ENCODE results near the gene UNC5A.
A peak's percentile ranks its signal among the peaks of the same experiment; 100 is the strongest.

UNC5A gene

GRCh38 chr5:176781638-176782570 is 28.5 kb upstream of the UNC5A start:
- DNase-seq: no peak

DNA sequence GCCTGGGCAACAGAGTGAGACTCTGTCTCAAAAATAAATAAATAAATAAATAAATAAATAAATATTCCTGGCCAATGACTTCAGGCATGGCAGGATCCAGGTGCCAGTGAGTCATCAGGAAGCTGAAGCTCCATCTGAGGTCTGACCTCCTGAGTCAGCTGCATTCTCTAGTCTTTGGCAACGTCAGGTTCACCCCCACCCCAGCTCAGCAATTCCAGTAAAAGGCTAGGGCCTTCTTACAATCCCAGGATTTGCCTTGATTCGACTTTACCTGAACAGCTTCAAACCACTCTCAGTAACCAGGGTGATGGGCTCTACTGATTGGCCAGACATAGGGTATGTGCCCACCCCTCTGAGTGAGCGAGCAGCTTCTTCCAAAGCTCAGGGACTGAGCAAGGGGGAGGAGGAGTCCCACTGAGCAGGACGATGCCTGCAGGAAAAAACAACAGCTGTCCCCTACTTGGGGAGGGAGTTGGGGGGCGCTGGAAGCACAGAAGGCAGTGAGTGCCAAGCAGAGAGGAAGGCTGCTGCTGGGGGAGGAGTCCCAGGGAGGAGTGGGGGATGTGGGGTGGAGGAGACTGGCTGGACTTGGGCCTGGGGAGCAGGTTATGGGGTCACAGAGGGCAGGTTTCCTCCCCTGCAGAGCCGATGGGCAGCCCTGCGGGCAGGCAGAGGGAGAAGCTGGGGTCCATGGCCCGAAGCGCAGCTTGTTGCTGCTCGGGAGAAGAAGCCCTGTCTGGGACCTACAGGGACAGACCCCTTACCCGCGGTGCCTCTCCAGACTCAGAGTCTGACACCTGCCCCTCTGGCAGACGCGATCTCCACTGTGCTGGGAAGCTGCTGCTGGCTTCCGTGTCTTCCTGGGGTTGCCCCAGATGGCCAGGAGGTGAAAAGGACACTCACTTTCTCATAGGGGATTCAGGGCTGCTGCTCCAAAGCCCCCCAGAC is 25.9 kb upstream of the UNC5A start:
- peak; percentile 56 for DNase-seq

- no peak for DNase-seq
Measured at GRCh38 chr5:176785184-176786145, 24.9 kb upstream of the UNC5A start.

- DNase-seq: no peak
Measured at GRCh38 chr5:176787676-176788075, 22.7 kb upstream of the UNC5A start.

DNA sequence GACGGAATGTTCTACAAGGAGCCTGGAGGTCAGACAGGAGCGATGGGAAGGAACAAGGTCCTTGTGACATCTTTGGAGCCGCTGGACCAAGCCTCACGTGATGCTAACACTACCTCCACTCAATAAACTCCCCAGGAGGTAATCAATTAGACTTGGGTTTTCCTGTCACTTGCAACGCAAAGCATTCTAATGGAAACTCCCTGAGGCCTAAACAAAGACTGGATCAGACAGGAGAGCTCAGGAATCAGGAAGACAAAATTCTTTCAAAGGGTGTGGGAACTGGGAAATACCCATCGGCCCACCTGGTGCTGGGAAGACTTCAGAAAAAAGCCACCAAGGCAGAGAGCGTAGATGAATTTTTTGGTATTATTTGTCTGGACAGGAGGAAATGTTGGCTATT is 22.3 kb upstream of the UNC5A start:
- DNase-seq: no peak

DNA sequence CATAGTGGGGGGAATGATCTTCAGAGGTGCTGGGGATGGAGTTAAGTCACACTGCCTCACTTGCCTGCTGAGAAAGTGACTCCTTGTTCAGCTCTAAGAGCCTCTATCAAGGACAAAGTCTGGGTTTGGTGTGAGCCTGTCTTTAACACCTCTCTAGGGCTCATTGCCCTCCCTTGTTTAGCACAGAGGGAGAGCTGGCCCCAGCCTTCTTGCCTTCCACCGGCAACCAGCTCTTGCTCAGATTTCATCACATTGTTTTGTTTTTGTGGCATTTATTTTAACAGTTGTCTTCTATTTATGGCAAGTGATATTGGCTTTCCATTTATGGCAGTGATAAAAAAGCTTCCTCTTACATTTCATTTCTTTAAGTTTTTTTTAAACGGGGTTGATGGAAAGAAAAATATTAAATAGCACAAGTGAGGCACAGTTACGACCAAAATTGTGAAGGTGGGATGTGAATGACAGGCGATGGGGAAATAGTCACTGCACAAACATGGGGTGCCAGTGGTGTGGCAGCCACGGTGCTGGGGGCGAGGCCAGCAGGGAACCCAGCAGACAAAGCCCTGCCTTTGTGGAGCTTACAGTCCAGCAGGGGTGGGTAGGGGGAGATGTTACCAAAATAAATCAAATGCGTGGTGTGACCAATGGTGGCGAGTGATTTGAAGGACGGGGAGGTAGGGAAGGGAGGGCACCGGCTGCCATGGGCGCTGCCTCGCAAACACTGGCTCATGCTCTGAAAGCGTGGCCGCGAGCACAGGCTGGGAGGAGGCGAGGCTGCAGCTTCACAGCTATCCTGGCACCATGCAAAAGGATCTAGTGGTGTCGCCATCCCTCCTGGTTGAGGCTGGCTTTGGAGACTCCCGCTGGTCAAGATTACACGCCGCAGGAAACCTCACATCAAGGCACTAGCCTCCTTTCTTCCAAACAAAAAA is 21.2 kb upstream of the UNC5A start:
- DNase-seq: no peak

DNA sequence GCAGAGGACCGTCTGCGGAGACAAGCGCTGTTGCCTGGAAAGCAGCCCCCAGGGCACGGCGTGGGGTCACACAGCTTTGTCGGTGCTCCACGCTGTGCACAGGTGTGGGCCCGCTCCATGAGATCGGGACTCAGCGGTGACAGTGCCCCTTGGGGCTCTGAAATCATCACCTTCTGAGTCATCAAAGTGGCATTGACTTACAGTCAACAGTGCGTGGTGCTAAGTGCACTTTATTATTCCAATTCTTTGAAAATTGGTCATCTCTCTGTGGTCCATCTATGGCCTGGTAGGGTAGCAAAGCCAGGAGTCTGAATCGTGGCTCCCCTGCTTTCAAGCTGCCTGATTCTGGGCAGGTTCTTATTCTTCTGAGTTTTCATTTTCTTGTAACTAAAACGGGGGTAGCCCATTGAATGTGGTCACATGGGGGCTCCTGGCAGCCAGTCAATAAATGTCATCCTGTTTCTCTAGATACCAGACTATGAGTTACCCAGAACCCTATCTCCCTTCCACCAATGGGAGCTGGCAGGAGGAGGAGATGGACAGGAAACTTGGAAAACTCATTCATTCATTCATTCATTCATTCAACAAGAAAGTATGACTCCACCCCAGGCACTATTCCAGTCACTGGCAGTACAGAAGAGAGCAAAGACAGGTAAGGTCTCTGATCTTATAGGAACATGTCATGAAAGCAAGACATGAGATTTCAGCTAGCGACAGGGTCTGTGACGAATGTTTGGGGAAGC is 20.3 kb upstream of the UNC5A start:
- no peak for DNase-seq

- DNase-seq: no peak
Measured at GRCh38 chr5:176790941-176791340, 19.4 kb upstream of the UNC5A start.

GRCh38 chr5:176792655-176793342 is 17.6 kb upstream of the UNC5A start:
- peak; percentile 57 for DNase-seq

DNA sequence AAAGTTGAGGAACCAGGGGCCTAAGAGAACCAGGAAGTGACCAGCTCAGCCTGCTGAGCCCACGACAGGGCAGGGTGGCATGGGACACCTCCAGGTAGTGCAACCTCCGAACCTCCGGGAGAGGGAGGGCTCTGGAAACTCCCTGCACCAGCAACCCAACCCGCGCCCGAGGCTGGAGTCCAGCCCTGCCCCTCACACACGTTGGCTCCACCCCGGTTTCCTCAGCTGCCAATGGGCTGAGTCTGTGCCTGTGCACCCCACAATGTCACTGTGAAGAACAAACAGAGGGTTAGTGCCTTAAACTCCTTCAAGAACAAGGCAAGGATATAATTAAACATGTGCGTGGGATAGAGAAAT is 17.0 kb upstream of the UNC5A start:
- no peak for DNase-seq

GRCh38 chr5:176793736-176794135 is 16.6 kb upstream of the UNC5A start:
- no peak for DNase-seq

- DNase-seq: no peak
Measured at GRCh38 chr5:176794509-176794908, 15.8 kb upstream of the UNC5A start.

GRCh38 chr5:176796411-176796810 is 13.9 kb upstream of the UNC5A start:
- no peak for DNase-seq

DNA sequence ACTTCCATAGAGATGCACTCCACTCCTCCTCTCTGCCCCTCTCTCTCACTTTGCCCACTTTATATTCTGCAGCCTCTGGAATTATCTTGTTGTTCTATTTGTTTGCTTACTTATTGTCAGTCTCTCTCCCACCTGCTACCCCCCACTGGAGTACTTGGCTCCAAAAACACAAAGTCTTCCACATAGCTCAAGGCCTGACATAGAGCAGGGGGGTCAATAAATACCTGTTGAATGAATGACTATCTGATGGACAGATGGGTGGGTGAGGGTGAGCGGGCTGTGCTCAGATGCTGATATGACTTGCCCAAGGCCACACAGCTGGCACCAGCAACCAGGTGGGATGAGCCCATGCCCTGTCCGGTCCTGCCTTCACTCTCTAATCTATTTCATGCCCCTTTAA is 13.4 kb upstream of the UNC5A start:
- DNase-seq: no peak

DNA sequence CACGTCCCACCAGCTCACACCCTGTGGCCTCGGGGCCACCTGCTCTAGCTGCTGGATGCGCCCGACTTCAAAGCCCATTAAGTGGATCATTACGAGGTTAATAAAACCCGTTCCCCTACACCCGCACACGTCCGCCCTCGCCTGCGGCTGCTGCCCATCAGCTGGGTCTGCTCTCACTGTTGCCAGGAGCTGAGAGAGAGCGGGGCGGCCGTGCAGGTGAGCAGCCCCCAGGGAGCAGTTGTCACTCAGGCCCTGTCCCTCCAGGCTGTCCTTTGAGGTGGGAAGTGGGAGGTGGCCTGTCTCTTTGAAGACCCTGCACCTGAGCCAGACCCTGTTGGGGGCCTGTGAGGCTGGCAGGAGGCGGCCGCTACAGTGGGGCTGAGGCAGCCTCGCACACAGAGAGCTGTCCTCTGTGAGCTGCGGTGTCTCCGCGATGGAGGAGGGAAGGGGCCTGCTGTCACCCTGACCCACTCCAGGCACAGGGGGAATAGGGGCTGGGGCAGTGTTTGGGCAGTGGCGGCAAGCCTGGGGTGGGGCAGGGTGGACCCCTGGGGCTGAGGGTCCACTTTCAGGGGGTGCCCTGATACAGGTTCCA is 12.8 kb upstream of the UNC5A start:
- DNase-seq: no peak

DNA sequence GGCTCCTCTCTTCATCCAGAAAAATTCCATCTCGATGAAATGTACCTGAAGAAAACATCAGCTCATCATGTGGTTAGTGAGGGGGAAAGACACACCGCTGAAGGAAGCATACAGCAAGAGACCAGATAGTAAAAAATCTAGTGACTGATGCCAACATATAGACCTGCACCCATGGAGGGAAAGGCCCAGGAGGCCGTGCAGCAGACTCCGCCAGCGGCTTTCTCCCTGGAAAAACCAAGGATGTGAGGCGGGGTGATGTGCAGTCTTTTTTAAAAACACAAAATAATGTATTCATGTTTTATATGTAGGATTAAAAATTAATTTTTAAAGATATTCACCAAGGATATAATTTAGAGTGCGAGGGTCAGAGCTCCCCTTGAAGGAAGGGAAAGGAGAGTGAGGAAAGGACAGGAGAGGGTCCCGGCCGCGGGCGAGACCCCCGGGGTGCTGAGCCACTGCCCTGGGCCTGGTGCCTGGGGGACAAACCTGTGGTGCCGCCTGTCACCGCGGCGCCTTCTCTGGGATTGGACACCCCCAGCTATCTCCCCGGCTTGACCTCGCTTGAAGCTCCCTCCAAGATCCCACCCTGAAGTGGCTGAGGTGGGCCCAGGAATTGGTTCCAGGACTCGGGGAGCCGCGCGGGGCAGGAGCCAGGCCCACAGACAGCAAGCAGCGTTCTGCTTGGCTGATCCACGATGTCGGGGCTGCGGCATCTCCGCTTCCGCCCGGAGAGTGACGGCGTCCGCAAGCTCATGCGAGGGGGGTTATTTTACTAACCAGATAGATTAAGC is 12.1 kb upstream of the UNC5A start:
- no peak for DNase-seq

GRCh38 chr5:176798949-176799348 is 11.4 kb upstream of the UNC5A start:
- no peak for DNase-seq

DNA sequence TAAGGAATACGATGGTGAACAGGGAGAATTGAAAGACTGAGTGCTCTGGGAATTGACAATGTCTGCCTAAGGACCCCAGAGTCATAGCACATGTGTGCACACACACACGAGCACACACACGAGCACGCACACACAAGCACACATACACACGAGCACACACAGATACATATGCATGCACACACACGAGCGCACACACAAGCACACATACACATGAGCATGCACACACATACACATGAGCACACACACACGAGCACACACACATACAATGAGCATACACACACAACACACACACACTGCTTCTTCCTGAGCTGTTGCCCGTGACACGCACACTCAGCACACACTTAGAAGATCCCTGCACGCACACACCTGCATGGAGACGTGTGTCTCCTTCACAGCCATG is 10.9 kb upstream of the UNC5A start:
- DNase-seq: no peak

DNA sequence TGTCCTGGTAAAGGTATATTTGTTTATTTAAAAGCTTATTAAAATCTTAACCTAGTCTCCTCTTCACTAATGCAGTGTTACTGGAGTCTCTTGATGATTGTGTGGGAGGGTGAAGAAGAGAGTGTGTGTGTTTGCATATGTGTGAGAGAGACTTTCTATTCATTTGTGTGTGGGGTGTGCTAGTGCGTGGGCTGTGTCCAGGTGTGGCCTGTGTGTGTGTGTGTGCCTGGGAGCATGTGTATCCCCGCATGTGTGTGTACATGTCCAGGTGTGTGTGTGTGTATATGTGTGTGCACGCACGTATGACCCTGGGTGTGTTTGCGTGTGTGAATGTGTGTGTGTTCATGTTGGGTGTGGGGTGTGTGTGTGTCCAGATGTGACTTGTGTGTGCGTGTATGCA is 10.3 kb upstream of the UNC5A start:
- DNase-seq: no peak
